Loucy (cell line): ENCODE results near the gene HASPIN.

ENCODE experiments used
- CTCF ChIP-seq: fragments of 200-600 bp; sonication (generic); conservative IDR thresholded peaks from 2 replicates; pipeline ENCODE4 v1.5.1; 2014; ENCODE audit warnings: mild to moderate bottlenecking, antibody characterized with exemption, low read length
- EZH2phosphoT487 ChIP-seq: fragments of 200-600 bp; IDR thresholded peaks from 2 replicates; pipeline ENCODE4 v1.6.1; 2018; ENCODE audit warnings: antibody characterized with exemption, mild to moderate bottlenecking, moderate library complexity, borderline replicate concordance

GRCh38 chr17:3690094-3690715 lies 33.5 kb upstream of the HASPIN start:
- TF ChIP-seq CTCF (no peak), EZH2phosphoT487 (no peak)
